GM23248 (cell line): Measurements from ENCODE around the gene TRIM63. TPM values are rescaled to one million over a fixed set of nuclear protein-coding genes. Genes with fewer than 3 reads are reported as not detected.

Experiments used
- DNase-seq: peaks from one replicate; pipeline ENCODE4 v3.0.0-alpha.2; 2015
- H2AFZ ChIP-seq: fragments of 200-600 bp; sonication (generic); 2 replicates; pipeline ENCODE4 v1.6.1; 2016; ENCODE audit warnings: antibody characterized with exemption
- H3F3A ChIP-seq: fragments of 200-600 bp; sonication (generic); 2 replicates; pipeline ENCODE4 v1.6.1; 2016; ENCODE audit warnings: mild to moderate bottlenecking, antibody characterized with exemption, mixed run types; ENCODE audit not compliant: insufficient read depth
- H3K27ac ChIP-seq: fragments of 200-600 bp; sonication (generic); 2 replicates; pipeline ENCODE4 v1.5.1; 2016; ENCODE audit warnings: mild to moderate bottlenecking
- H3K27me3 ChIP-seq: fragments of 200-600 bp; sonication (generic); replicated peaks from 2 replicates; pipeline ENCODE4 v1.6.1; 2016; ENCODE audit warnings: mild to moderate bottlenecking; ENCODE audit not compliant: insufficient read depth
- H3K36me3 ChIP-seq: fragments of 200-600 bp; sonication (generic); 2 replicates; pipeline ENCODE4 v1.6.1; 2016; ENCODE audit warnings: low read depth, mild to moderate bottlenecking
- H3K4me1 ChIP-seq: fragments of 200-600 bp; sonication (generic); 2 replicates; pipeline ENCODE4 v1.6.1; 2016; ENCODE audit warnings: mild to moderate bottlenecking; ENCODE audit not compliant: insufficient read depth
- H3K4me2 ChIP-seq: fragments of 200-600 bp; sonication (generic); one replicate; pipeline ENCODE4 v1.6.1; 2016; ENCODE audit warnings: mild to moderate bottlenecking; ENCODE audit not compliant: unreplicated experiment
- H3K4me3 ChIP-seq: fragments of 200-600 bp; sonication (generic); 2 replicates; pipeline ENCODE4 v1.5.1; 2016; ENCODE audit warnings: mild to moderate bottlenecking
- H3K79me2 ChIP-seq: fragments of 200-600 bp; sonication (generic); 2 replicates; pipeline ENCODE4 v1.6.1; 2016; ENCODE audit warnings: mild to moderate bottlenecking; ENCODE audit not compliant: insufficient read depth
- H3K9ac ChIP-seq: fragments of 200-600 bp; sonication (generic); 2 replicates; pipeline ENCODE4 v1.6.1; 2016; ENCODE audit warnings: mild to moderate bottlenecking
- H3K9me2 ChIP-seq: fragments of 200-600 bp; sonication (generic); 2 replicates; pipeline ENCODE4 v1.6.1; 2016; ENCODE audit warnings: mixed run types, mild to moderate bottlenecking, moderate library complexity; ENCODE audit not compliant: insufficient read depth
- H3K9me3 ChIP-seq: fragments of 200-600 bp; sonication (generic); one replicate; pipeline ENCODE4 v1.6.1; 2017; ENCODE audit warnings: low read depth
- H4K20me1 ChIP-seq: fragments of 200-600 bp; sonication (generic); 2 replicates; pipeline ENCODE4 v1.6.0; 2016; ENCODE audit not compliant: insufficient read depth
- EZH2 ChIP-seq: fragments of 200-600 bp; sonication (generic); IDR thresholded peaks from 2 replicates; pipeline ENCODE4 v1.6.1; 2018; ENCODE audit warnings: antibody characterized with exemption, mild to moderate bottlenecking; ENCODE audit not compliant: insufficient read depth, poor library complexity, severe bottlenecking
- EZH2phosphoT487 ChIP-seq: fragments of 200-600 bp; sonication (generic); IDR thresholded peaks from 2 replicates; pipeline ENCODE4 v1.6.1; 2018; ENCODE audit warnings: antibody characterized with exemption, moderate library complexity, mild to moderate bottlenecking, low read depth; ENCODE audit not compliant: insufficient read depth
- WGBS, 2 experiments: methylation state at CpG; one replicate each; pipeline ENCODE4 v1.1.6; 2015 to 2017; ENCODE audit warnings: low lambda C conversion rate in 2 of 2, low coverage in 1 of 2; ENCODE audit errors: missing lambda C conversion rate in 2 of 2; 5-methylcytosine and 5-hydroxymethylcytosine counted together
- in situ Hi-C: fragments of 300-500 bp; cut with MboI; formaldehyde crosslinking; loops from 2 replicates; pipeline ENCODE4 v1.15.0; 2020
- polyA plus RNA-seq: library from polyadenylated mRNA; unstranded; fragments of >200 nt; fragmentation: Nextera tagmentation; extraction: Ambion mirVana; gene quantifications from 2 replicates; pipeline ENCODE4 v1.2.1, GENCODE V29; 2016
- total RNA-seq: library from RNA; depleted of rRNA; stranded (reverse); fragments of >200 nt; shearing (Covaris generic); gene quantifications from 2 replicates; pipeline ENCODE4 v1.2.3, GENCODE V29; 2014

The TRIM63 gene
- total and polyA plus RNA-seq, 2 experiments from 2014 or later, result not detected

- DNase-seq, result no peak
- no peaks in the 10 kb centered on the region for H3K36me3 ChIP-seq
- no peak overlapping the region for H3K4me2 ChIP-seq
- no peaks in the 10 kb centered on the region for H3K27me3 ChIP-seq
- no peak overlapping the region for H2AFZ ChIP-seq
- peaks cover 40% of the 10 kb centered on the region for H3K4me1 ChIP-seq
- H3K9me2 ChIP-seq, result no peaks in the 10 kb centered on the region
- no peaks in the 10 kb centered on the region for H3K79me2 ChIP-seq
- no peak for TF ChIP-seq EZH2
- TF ChIP-seq EZH2phosphoT487, result no peak
- no peak overlapping the region for H3K27ac ChIP-seq
- peaks cover 13% of the 10 kb centered on the region; the same call in 1 of the 2 replicates for H3F3A ChIP-seq
- H3K4me3 ChIP-seq, result no peak overlapping the region
- no peaks in the 10 kb centered on the region for H4K20me1 ChIP-seq
- H3K9ac ChIP-seq, result no peak overlapping the region
- 85 to 89% methylated on average over 2 of the region's 2 CpGs for WGBS, 2 experiments
- no peaks in the 10 kb centered on the region for H3K9me3 ChIP-seq
- in situ Hi-C loops, result no loop called here
These were observed 53.3 kb downstream of the TRIM63 start for GRCh38 chr1:26014179-26014578.

- in situ Hi-C loops, result no loop called here
- H4K20me1 ChIP-seq, result no peaks in the 10 kb centered on the region
- no peaks in the 10 kb centered on the region for H3K27me3 ChIP-seq
- no peak overlapping the region for H3K27ac ChIP-seq
- H2AFZ ChIP-seq, result no peak overlapping the region
- H3K79me2 ChIP-seq, result no peaks in the 10 kb centered on the region
- H3K4me3 ChIP-seq, result no peak overlapping the region
- 62 to 64% methylated on average over 3 of the region's 3 CpGs for WGBS, 2 experiments
- DNase-seq, result no peak
- H3F3A ChIP-seq, result peaks cover 5% of the 10 kb centered on the region; the same call in 1 of the 2 replicates
- TF ChIP-seq EZH2 (no peak), EZH2phosphoT487 (no peak)
- H3K4me2 ChIP-seq, result no peak overlapping the region
- peaks cover 29% of the 10 kb centered on the region for H3K4me1 ChIP-seq
- no peak overlapping the region for H3K9ac ChIP-seq
- H3K36me3 ChIP-seq, result no peaks in the 10 kb centered on the region
- no peaks in the 10 kb centered on the region for H3K9me3 ChIP-seq
- H3K9me2 ChIP-seq, result no peaks in the 10 kb centered on the region
These were observed 54.6 kb downstream of the TRIM63 start for GRCh38 chr1:26012864-26013263.

GRCh38 chr1:26010825-26011224 lies 56.6 kb downstream of the TRIM63 start:
- H3K9ac ChIP-seq, result no peak overlapping the region
- in situ Hi-C loops, result no loop called here
- no peak overlapping the region for H3K27ac ChIP-seq
- no peak for DNase-seq
- no peak overlapping the region for H3K4me3 ChIP-seq
- peaks cover 5% of the 10 kb centered on the region; the same call in 1 of the 2 replicates for H3F3A ChIP-seq
- H3K4me2 ChIP-seq, result no peak overlapping the region
- H3K27me3 ChIP-seq, result no peaks in the 10 kb centered on the region
- no peaks in the 10 kb centered on the region for H3K9me3 ChIP-seq
- no peaks in the 10 kb centered on the region for H4K20me1 ChIP-seq
- 69 to 73% methylated on average over 3 of the region's 3 CpGs for WGBS, 2 experiments
- no peaks in the 10 kb centered on the region for H3K9me2 ChIP-seq
- H3K4me1 ChIP-seq, result peaks cover 11% of the 10 kb centered on the region; the same call in 1 of the 2 replicates
- TF ChIP-seq EZH2, result no peak
- no peaks in the 10 kb centered on the region for H3K79me2 ChIP-seq
- no peak overlapping the region for H2AFZ ChIP-seq
- no peaks in the 10 kb centered on the region for H3K36me3 ChIP-seq

GRCh38 chr1:26009796-26010447 lies 57.5 kb downstream of the TRIM63 start:
- 83 to 87% methylated on average over 6 of the region's 6 CpGs for WGBS, 2 experiments
- in situ Hi-C loops, result no loop called here

GRCh38 chr1:26006710-26007109 lies 60.7 kb downstream of the TRIM63 start:
- H3K9me2 ChIP-seq, result no peaks in the 10 kb centered on the region
- in situ Hi-C loops, result no loop called here
- no peaks in the 10 kb centered on the region for H3K27me3 ChIP-seq

More at GRCh38 chr1:26009796-26010447, 57.5 kb downstream of the TRIM63 start:
- Histone ChIP-seq H3K27ac (no peak overlapping the region), H3K79me2 (no peaks in the 10 kb centered on the region), H3K27me3 (no peaks in the 10 kb centered on the region), H3K9me3 (no peaks in the 10 kb centered on the region), H4K20me1 (no peaks in the 10 kb centered on the region), H3K9ac (no peak overlapping the region), H3K4me3 (no peak overlapping the region), H3F3A (no peaks in the 10 kb centered on the region), H2AFZ (no peak overlapping the region), H3K4me1 (0 out of 2 replicates have a peak, but pooled peaks cover 2% of the 10 kb centered on the region), H3K9me2 (no peaks in the 10 kb centered on the region), H3K36me3 (no peaks in the 10 kb centered on the region), H3K4me2 (no peak overlapping the region)
- TF ChIP-seq EZH2 (no peak), EZH2phosphoT487 (no peak)
- no peak for DNase-seq

More at GRCh38 chr1:26006710-26007109, 60.7 kb downstream of the TRIM63 start:
- Histone ChIP-seq H3K4me3 (no peak overlapping the region), H3K4me1 (no peaks in the 10 kb centered on the region), H3K27ac (no peak overlapping the region), H3F3A (no peaks in the 10 kb centered on the region), H2AFZ (no peak overlapping the region), H3K36me3 (no peaks in the 10 kb centered on the region), H3K9me3 (no peaks in the 10 kb centered on the region), H3K9ac (no peak overlapping the region), H3K4me2 (no peak overlapping the region), H4K20me1 (no peaks in the 10 kb centered on the region), H3K79me2 (no peaks in the 10 kb centered on the region)
- TF ChIP-seq EZH2phosphoT487, result no peak
- TF ChIP-seq EZH2, result no peak
- DNase-seq, result no peak
- 80 to 88% methylated on average over 15 to 16 of the region's 16 CpGs for WGBS, 2 experiments
